ENCODE data around the gene STK35.

The STK35 gene

DNA sequence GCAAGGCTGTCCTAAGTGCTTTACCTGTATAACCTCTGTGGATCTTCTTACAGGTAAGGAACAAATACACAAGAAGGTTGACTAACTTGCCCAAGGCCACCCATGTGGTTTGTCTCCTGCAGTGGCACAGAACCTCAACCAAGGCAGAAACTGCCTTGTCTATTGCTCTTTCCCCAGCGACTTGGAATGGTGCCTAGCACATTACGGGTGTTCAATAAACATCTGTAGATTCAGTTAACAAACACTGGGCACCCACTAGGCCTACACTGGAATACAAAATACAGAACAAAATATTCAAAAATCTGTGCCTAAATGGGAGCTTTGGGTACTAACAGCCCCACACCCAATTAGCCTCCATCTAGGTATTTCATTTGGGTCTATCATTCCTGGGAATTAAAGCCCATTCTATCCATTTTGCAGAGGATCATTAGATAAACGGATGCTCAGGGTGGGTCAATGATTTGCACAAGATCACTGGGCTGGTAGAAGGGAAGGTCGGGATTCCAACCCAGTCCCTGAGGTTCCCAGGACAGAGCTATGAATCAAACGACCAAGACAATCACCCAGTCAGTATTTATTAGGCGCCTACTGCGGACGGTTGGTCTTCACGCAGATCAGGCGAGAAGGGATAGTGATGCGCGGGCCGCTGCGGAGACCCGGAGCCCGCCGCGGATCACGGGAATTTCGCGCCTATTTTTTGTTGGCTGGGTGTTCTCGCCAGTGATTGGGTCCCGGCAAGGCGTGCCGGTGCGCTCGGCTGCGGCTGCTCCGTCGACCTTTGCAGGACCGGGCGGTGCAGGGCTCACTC is at the start of gene STK35:
STK35 (plus strand) TSS at position 771 of the 808 bp plus-strand sequence. CDS start 55 bp downstream, outside the sequence.
- no peak for TF ChIP-seq JUND (IDR thresholded peaks at IDR 0.05; ENCODE audit: low read depth)
- peak; percentile 31 to 86 for DNase-seq (ENCODE audit: low read depth in 1 of 2, low spot score in 1 of 2)
- in situ Hi-C loops (cut with HindIII; ENCODE audit: low pct_unique_long_range_greater_than_20kb, low sequenced_read_pairs) = no loop called here

DNA sequence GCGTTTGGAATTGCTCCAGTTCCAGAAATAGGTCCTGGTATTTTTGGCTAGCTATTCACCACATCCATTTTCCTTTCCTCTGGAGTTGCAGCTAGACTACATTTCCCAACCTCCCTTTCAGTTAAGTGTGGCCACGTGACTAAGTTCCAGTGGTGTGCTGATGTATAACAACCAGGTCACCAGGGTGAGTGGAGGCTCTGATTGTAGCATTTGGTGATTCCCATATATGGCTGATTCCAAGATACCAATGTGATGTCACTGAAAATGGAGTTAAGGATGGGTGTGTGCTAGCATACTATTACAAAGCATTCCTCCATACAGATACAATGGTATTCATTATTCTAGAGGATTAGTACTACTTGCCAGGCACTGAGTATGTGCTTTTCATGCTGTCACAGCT is 49.7 kb upstream of the STK35 start:
- no peak for DNase-seq (ENCODE audit: low read depth in 1 of 2, low spot score in 1 of 2)
- TF ChIP-seq JUND (IDR thresholded peaks at IDR 0.05; ENCODE audit: low read depth) = no peak
- in situ Hi-C loops (cut with HindIII; ENCODE audit: low pct_unique_long_range_greater_than_20kb, low sequenced_read_pairs) = no loop called here

DNA sequence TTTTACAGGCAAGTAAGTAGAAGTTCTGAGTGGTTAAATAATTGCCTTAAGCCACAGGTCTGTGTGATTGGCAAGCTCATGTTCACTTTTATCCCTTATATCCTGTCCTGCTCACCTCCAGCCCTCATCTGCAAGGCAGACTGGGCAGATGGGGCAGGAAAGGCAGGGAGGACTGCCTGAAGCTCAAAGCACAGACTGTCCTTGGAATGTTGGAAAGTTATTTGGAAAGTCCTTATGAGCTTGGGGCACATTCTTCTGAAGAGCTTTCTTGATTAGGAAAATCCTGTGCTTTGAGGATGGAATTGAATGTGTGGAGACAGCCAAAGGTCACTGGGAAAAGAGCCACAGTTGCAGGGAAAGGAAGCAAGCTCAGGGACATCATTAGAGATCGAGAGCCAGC is 48.9 kb upstream of the STK35 start:
- no peak for DNase-seq (ENCODE audit: low read depth in 1 of 2, low spot score in 1 of 2)
- in situ Hi-C loops (cut with HindIII; ENCODE audit: low pct_unique_long_range_greater_than_20kb, low sequenced_read_pairs) = no loop called here
- no peak for TF ChIP-seq JUND (IDR thresholded peaks at IDR 0.05; ENCODE audit: low read depth)

DNA sequence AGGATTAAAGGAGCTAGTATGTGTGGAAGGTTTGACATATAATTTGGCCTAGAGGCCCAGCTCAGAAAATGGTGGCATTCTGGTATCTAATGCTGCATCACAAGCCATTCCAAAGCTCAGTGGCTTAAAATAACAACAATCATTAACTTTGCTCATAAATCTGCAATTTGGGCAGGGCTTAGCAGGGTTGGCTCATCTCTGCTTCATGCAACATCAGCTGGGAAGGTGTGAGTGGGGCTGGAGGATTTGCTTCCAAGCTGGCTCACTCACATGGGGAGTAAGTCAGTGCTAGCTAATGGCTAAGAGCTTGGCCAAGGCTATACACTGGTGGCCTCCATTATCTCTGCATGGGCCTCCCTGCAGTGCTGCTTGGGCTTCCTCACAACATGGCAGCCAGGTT is 48.0 kb upstream of the STK35 start:
- no peak for DNase-seq (ENCODE audit: low read depth in 1 of 2, low spot score in 1 of 2)
- TF ChIP-seq JUND (IDR thresholded peaks at IDR 0.05; ENCODE audit: low read depth) = no peak
- in situ Hi-C loops (cut with HindIII; ENCODE audit: low pct_unique_long_range_greater_than_20kb, low sequenced_read_pairs) = no loop called here

DNA sequence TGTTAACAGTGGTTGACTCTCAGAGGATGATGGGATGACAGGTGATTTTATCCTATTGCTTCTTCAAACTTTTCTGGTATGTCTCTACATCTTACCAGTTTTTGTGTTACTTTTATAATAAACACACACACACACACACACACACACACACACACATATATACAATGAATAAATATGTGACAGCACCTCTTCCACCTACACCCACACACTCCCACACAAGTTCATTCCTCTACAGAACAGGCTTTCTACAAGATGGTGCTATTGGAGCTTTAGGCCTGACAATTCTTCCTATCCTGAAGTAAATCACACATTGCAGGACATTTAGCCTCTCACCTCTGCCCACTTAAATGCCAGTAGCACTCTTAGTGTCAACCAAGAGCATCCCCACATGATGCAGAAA is 46.7 kb upstream of the STK35 start:
- DNase-seq (ENCODE audit: low read depth in 1 of 2, low spot score in 1 of 2) = no peak
- no peak for TF ChIP-seq JUND (IDR thresholded peaks at IDR 0.05; ENCODE audit: low read depth)
- in situ Hi-C loops (cut with HindIII; ENCODE audit: low pct_unique_long_range_greater_than_20kb, low sequenced_read_pairs) = no loop called here

DNA sequence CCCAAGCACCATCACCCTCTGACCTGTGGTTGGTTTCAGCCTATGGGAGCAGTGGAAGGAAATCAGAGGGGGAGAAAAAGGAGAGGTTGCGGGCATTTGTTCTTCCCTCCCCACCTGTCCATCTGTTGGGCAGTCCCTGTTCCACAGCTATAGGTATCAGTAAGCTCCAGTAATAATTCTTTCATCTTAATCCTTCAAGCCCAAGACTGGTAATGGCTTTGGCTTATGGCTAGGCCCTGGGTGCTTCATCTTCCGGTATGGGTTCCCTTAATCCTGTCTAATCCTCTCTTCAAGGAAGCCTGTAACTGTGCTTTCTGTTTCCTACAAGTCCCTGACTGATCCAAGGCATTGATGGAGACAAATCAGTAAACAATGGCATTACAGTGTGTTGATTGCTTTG is 42.2 kb upstream of the STK35 start:
- in situ Hi-C loops (cut with HindIII; ENCODE audit: low pct_unique_long_range_greater_than_20kb, low sequenced_read_pairs) = no loop called here
- no peak for DNase-seq (ENCODE audit: low read depth in 1 of 2, low spot score in 1 of 2)
- no peak for TF ChIP-seq JUND (IDR thresholded peaks at IDR 0.05; ENCODE audit: low read depth)

DNA sequence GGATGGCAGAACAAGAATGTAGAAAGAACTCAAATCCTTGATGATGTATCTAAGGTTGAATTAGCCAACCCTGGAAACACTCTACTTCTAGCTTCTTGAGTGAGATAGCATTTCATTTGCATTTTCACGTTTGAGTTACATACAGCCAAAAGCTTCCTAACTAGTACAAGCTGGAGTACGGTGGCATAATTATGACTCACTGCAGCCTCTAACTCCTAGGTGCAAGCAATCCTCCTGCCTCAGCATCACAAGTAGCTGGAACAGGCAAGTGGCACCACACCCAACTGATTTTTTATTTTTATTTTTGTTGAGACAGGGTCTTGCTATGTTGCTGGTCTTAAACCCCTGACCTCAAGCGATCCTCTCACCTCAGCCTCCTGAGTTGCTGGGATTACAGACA is 36.5 kb upstream of the STK35 start:
- no peak for DNase-seq (ENCODE audit: low read depth in 1 of 2, low spot score in 1 of 2)
- TF ChIP-seq JUND (IDR thresholded peaks at IDR 0.05; ENCODE audit: low read depth) = no peak
- in situ Hi-C loops (cut with HindIII; ENCODE audit: low pct_unique_long_range_greater_than_20kb, low sequenced_read_pairs) = no loop called here

DNA sequence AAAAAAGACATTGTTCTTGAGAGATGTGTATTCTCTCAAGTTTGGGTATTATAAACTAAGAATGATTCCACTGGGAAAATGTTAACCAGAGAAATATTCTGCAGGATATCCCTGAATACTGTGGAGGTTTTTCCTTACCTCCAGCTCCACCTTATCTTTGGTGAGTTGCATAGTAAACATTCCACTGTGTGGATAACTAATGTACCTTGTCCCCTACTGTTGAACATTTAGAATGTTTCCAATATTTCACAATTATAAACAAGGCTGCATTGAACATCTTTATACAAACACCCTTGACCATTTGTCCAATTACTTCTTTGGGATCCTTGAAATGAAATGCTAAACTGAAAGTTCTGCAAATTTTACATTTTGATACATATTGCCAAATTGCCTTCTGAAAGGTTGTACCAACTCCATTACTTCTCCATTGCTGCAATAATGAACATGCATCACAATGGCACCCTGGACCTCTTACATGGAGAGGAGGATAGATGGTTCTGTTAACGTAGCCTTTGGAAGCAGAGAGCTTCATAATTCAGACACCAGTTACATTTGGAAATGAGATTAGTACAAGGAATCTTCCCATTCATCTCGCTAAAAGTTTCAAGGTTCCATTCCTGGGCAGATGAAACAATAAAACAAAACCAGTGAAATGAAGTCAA is 35.0 kb upstream of the STK35 start:
- DNase-seq (ENCODE audit: low read depth in 1 of 2, low spot score in 1 of 2) = no peak
- TF ChIP-seq JUND (IDR thresholded peaks at IDR 0.05; ENCODE audit: low read depth) = no peak
- in situ Hi-C loops (cut with HindIII; ENCODE audit: low pct_unique_long_range_greater_than_20kb, low sequenced_read_pairs) = no loop called here

DNA sequence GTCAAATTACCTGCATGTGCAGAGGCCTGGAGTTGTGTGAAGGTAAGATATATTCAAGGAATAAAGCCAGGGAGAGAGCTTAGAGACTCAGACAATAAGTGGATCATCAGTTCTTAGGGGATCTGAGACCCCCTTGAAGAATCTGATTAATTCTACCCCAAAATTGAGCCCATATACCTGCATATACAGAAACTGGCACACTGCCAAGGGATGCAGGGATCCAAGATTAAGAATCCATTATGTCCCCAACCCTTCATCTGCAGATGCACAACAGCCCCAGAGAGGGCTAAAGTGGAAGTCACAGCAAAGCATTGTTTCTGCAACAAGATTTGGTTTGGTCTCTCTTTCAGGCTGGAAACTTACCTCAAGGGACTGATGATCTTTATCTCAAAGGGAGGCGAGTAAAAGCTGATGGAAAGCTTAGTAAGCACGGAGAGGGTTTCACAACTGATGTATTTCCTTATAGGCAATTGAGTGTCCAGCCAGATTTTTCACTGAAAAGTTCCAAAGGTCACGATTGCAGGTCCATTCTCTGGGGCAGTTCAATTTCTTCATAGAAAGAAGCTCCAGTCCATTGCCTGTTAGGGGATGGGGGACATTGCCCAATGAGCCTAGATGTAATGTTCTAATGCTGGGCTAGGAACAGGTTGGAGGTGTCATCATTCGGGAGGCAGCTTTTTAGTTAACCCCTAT is 20.9 kb upstream of the STK35 start:
- no peak for TF ChIP-seq JUND (IDR thresholded peaks at IDR 0.05; ENCODE audit: low read depth)
- in situ Hi-C loops (cut with HindIII; ENCODE audit: low pct_unique_long_range_greater_than_20kb, low sequenced_read_pairs) = no loop called here
- no peak for DNase-seq (ENCODE audit: low read depth in 1 of 2, low spot score in 1 of 2)

DNA sequence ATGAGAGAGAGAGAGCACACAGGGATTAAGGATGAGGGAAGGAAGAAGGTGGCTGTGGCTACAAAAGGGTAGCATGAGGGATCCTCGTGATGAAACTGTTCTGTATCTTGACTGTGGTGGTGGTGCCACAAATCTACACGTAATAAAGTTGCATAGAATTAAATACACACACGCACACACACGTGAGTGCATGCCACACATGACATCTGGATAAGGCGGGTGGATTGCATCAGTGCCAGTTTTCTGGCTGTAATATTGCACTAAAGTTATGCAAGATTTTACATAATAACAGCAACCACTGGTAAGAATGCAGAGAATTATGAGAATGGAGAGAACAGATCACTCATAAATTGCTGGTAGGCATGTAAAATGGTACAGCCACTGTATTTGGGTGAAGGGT is 16.9 kb upstream of the STK35 start:
- no peak for TF ChIP-seq JUND (IDR thresholded peaks at IDR 0.05; ENCODE audit: low read depth)
- no peak for DNase-seq (ENCODE audit: low read depth in 1 of 2, low spot score in 1 of 2)
- in situ Hi-C loops (cut with HindIII; ENCODE audit: low pct_unique_long_range_greater_than_20kb, low sequenced_read_pairs) = no loop called here

DNA sequence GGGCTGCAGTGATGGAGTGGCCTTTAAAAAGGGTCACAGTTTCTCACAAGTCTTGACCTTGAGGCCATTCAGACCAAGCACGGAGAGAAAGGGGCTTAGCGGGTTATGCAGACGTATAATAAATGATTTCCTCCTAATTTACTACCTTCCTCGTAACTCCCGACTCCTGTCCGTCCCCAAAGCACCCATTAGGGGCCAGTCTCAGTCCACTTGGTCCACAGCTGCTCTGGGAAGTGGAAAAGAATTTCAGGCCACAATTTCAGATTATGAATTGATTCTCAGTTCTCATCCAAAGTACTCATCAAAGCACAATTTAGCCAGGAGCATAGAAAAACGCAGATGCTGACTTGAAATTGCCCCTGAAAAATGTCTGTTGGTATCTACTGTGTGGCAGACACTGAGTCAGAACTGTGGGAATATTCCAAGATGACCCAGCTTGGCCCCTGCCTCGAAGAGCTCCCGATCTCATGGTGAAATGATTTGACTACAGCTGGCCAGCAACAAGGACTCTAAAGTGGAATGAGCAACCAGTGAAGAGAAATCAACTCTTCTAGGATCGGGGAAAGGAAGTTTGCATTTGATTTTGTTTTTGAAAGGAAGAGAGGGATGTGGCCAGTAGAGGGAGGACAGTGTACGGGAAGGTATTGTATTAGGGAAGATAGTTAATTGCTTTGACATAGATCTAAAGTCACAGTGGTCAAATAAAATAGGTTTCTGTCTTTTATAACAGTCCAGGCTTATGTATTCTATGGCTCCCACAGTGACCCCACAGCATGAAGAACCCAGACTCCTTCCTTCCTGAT is 15.2 kb upstream of the STK35 start:
- in situ Hi-C loops (cut with HindIII; ENCODE audit: low pct_unique_long_range_greater_than_20kb, low sequenced_read_pairs) = no loop called here
- TF ChIP-seq JUND (IDR thresholded peaks at IDR 0.05; ENCODE audit: low read depth) = no peak
- no peak for DNase-seq (ENCODE audit: low read depth in 1 of 2, low spot score in 1 of 2)

DNA sequence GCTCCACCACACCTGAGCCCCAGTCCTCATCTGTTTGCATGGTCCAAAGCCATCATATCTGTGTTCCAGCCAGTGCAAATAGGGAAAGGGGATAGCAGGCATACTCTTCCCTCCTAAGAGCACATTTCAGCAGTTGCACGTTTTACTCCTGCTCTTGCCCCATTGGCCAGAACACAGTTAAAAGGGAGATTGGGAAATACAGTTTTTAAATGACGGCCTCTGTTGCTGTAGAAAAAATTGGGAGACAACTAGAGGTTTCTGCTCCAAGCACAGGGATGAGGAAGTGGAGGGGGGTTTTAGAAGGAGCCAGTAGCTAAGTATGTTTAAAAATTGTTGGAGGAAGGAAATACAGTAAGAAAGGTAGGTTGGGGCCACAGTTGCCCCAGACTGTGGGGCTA is 14.6 kb upstream of the STK35 start:
- in situ Hi-C loops (cut with HindIII; ENCODE audit: low pct_unique_long_range_greater_than_20kb, low sequenced_read_pairs) = no loop called here
- no peak for TF ChIP-seq JUND (IDR thresholded peaks at IDR 0.05; ENCODE audit: low read depth)

More for the DNA sequence above, 14.6 kb upstream of the STK35 start:
- no peak for DNase-seq (ENCODE audit: low read depth in 1 of 2, low spot score in 1 of 2)
